22Rv1 (cell line): ENCODE data around the gene MEF2C.

Experiments used
- ZFX ChIP-seq: fragments of 450-650 bp; IDR thresholded peaks from 2 replicates; pipeline ENCODE4 v1.6.1; 2017; ENCODE audit warnings: antibody characterized with exemption, borderline replicate concordance
- TF ChIP-seq, protein P1 (sequence below): fragments of 450-650 bp; IDR thresholded peaks from 2 replicates; pipeline ENCODE4 v1.5.1; 2017; ENCODE audit warnings: mild to moderate bottlenecking

GRCh38 chr5:88741964-88742363 lies 141.0 kb downstream of the MEF2C start:
- TF ChIP-seq, protein P1, sequence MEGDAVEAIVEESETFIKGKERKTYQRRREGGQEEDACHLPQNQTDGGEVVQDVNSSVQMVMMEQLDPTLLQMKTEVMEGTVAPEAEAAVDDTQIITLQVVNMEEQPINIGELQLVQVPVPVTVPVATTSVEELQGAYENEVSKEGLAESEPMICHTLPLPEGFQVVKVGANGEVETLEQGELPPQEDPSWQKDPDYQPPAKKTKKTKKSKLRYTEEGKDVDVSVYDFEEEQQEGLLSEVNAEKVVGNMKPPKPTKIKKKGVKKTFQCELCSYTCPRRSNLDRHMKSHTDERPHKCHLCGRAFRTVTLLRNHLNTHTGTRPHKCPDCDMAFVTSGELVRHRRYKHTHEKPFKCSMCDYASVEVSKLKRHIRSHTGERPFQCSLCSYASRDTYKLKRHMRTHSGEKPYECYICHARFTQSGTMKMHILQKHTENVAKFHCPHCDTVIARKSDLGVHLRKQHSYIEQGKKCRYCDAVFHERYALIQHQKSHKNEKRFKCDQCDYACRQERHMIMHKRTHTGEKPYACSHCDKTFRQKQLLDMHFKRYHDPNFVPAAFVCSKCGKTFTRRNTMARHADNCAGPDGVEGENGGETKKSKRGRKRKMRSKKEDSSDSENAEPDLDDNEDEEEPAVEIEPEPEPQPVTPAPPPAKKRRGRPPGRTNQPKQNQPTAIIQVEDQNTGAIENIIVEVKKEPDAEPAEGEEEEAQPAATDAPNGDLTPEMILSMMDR = no peak
- TF ChIP-seq ZFX = no peak
